ENCODE data around the gene OPA3. TPM values are rescaled to one million over a fixed set of nuclear protein-coding genes. Genes with fewer than 3 reads are reported as not detected.
A peak's percentile ranks its signal among the peaks of the same experiment; 100 is the strongest.

Gene OPA3
- total RNA-seq, 2 experiments from 2014 or later = 5.8 to 12.0 TPM

DNA sequence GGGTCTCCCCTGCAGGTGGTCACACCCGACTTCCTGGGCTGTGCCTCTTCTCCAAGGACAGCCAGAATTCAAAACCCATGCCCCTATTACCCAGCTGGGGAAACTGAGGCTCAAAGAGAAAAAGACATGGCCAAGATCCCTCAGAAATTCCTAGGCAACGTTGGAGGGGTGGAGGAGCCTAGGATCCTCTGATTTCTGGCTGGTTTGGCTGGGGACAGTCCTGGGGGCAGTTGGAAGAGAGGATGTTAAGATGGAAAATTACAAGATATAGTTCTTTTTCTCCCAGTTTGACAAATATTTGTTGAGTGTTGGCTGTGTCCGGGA lies 74.9 kb downstream of the OPA3 start:
- DNase-seq (ENCODE audit: low spot score) = no peak
- no peaks in the 10 kb centered on the region for H3K9me3 ChIP-seq (ENCODE audit: low read length)
- TSS peak; percentile 44 for BruUV-seq (replicated peaks)
- POLR2A ChIA-PET = interaction anchor here (0.6 kb wide), 1 partner anchor 26 kb away, joined by 3 read pairs; no protein-coding TSS in a partner anchor
- intact Hi-C loops (cut with micrococcal nuclease; ENCODE audit: unreplicated experiment) = loop anchor here (5.0 kb wide), 2 partner anchors 48 to 133 kb away; no protein-coding TSS in a partner anchor
- H3K27ac ChIP-seq (ENCODE audit: low read depth, low read length, poor library complexity, severe bottlenecking) = peak overlapping the region; percentile 85
- no peaks in the 10 kb centered on the region for H3K9me2 ChIP-seq (ENCODE audit: insufficient read depth, low read length)
- peak overlapping the region; percentile 92 for H3K4me3 ChIP-seq (ENCODE audit: low read depth, low read length, poor library complexity, severe bottlenecking)
- H4K20me1 ChIP-seq (ENCODE audit: insufficient read depth, low read length) = peaks cover 11% of the 10 kb centered on the region
- TF ChIP-seq, protein P1, sequence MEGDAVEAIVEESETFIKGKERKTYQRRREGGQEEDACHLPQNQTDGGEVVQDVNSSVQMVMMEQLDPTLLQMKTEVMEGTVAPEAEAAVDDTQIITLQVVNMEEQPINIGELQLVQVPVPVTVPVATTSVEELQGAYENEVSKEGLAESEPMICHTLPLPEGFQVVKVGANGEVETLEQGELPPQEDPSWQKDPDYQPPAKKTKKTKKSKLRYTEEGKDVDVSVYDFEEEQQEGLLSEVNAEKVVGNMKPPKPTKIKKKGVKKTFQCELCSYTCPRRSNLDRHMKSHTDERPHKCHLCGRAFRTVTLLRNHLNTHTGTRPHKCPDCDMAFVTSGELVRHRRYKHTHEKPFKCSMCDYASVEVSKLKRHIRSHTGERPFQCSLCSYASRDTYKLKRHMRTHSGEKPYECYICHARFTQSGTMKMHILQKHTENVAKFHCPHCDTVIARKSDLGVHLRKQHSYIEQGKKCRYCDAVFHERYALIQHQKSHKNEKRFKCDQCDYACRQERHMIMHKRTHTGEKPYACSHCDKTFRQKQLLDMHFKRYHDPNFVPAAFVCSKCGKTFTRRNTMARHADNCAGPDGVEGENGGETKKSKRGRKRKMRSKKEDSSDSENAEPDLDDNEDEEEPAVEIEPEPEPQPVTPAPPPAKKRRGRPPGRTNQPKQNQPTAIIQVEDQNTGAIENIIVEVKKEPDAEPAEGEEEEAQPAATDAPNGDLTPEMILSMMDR (conservative IDR thresholded peaks at IDR 0.05; ENCODE audit: low read length) = no peak
- no peak for TF ChIP-seq EZH2phosphoT487 (IDR thresholded peaks at IDR 0.05; ENCODE audit: borderline replicate concordance, low read depth, low read length)
- H2AFZ ChIP-seq (ENCODE audit: low read length) = no peak overlapping the region
- H3K79me2 ChIP-seq (ENCODE audit: insufficient read depth, low read depth, low read length) = peaks cover 18% of the 10 kb centered on the region
- H3K4me1 ChIP-seq (ENCODE audit: insufficient read depth, low read length, poor library complexity, severe bottlenecking) = peaks cover 36% of the 10 kb centered on the region
- peak overlapping the region; percentile 99 for H3K4me2 ChIP-seq (ENCODE audit: low read length)
- CTCF ChIA-PET (ENCODE audit: unreplicated experiment) = no interaction called here
- H3K36me3 ChIP-seq (ENCODE audit: insufficient read depth, low read length) = no peaks in the 10 kb centered on the region

DNA sequence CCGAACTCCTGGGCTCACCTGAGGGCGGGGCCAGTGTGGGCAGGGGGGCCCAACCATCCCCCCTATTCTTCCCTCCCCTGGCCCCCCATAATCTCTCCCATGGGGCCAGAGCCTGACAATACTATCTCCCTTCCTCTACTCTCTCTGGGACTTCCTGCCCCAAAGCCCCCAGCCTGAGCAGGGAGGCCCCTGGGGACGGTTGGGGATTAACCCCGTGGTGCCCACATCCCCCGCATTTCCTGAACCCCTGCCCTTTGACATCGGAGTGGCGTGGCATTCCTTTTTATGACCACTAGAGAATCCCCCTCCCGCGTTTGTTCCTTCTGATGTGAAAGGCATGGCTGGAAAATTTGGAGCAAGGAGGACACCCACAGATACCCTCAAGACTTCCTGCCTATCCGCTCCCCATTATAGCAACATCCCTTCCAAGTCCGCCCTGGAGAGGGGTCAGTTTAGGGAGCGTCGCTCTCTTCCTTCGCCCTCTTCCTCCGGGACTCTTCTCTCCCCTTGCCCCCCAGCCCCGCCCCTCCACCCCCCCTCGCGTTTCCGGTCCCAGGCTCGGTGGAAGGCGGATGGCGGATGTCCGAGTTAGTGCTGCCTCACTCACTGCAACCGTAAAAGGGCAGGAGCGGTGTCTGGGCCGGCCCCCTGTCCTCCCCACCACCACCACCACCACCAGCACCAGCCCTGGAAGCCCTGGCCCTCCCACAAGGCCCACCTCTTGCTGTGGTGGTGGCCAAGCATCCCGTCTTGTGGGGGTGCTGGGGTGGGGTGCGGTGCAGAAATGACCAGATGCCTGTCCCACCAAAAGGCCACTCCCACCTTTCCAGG lies 75.5 kb downstream of the OPA3 start:
- ChIA-PET CTCF (ENCODE audit: unreplicated experiment) (interaction anchor here (0.5 kb wide), 1 partner anchor 791 kb away, joined by 4 read pairs; no protein-coding TSS in a partner anchor), POLR2A (interaction anchor here (0.6 kb wide), 1 partner anchor 27 kb away, joined by 3 read pairs; no protein-coding TSS in a partner anchor)
- H4K20me1 ChIP-seq (ENCODE audit: insufficient read depth, low read length) = peaks cover 5% of the 10 kb centered on the region; the same call in 1 of the 2 replicates
- H3K4me1 ChIP-seq (ENCODE audit: insufficient read depth, low read length, poor library complexity, severe bottlenecking) = peaks cover 31% of the 10 kb centered on the region
- no TSS peak for BruUV-seq (replicated peaks)
- DNase-seq (ENCODE audit: low spot score) = peak; percentile 75
- peaks cover 18% of the 10 kb centered on the region for H3K79me2 ChIP-seq (ENCODE audit: insufficient read depth, low read depth, low read length)
- peak overlapping the region; percentile 99 for H3K4me2 ChIP-seq (ENCODE audit: low read length)
- H3K9me3 ChIP-seq (ENCODE audit: low read length) = no peaks in the 10 kb centered on the region
- intact Hi-C loops (cut with micrococcal nuclease; ENCODE audit: unreplicated experiment) = loop anchor here (5.0 kb wide), 2 partner anchors 48 to 133 kb away; no protein-coding TSS in a partner anchor
- H3K36me3 ChIP-seq (ENCODE audit: insufficient read depth, low read length) = no peaks in the 10 kb centered on the region
- H3K27ac ChIP-seq (ENCODE audit: low read depth, low read length, poor library complexity, severe bottlenecking) = peak overlapping the region; percentile 85
- no peaks in the 10 kb centered on the region for H3K9me2 ChIP-seq (ENCODE audit: insufficient read depth, low read length)
- TF ChIP-seq, protein P1 (conservative IDR thresholded peaks at IDR 0.05; ENCODE audit: low read length) = peak; percentile 33; the same call in 1 of the 2 replicates
- no peak for TF ChIP-seq EZH2phosphoT487 (IDR thresholded peaks at IDR 0.05; ENCODE audit: borderline replicate concordance, low read depth, low read length)
- H2AFZ ChIP-seq (ENCODE audit: low read length) = no peak overlapping the region
- peak overlapping the region; percentile 92 for H3K4me3 ChIP-seq (ENCODE audit: low read depth, low read length, poor library complexity, severe bottlenecking)
